Measurements from ENCODE around the gene SH3BGR. TPM values are rescaled to one million over a fixed set of nuclear protein-coding genes. Genes with fewer than 3 reads are reported as not detected.

The SH3BGR gene
- total RNA-seq, 1 experiment from 2014 or later, result 2.9 TPM

GRCh38 chr21:39489380-39489924 lies 37.7 kb downstream of the SH3BGR start:
- Histone ChIP-seq H3K4me1 (ENCODE audit: insufficient read depth, low read length, poor library complexity, severe bottlenecking) (no peaks in the 10 kb centered on the region), H3K27me3 (replicated peaks; ENCODE audit: insufficient read depth, low read depth, low read length, poor library complexity) (no peaks in the 10 kb centered on the region), H3K9me3 (ENCODE audit: low read depth, low read length, poor library complexity, severe bottlenecking) (no peaks in the 10 kb centered on the region), H3K27ac (ENCODE audit: low read depth, low read length, poor library complexity, severe bottlenecking) (no peak overlapping the region), H3K36me3 (ENCODE audit: insufficient read depth, low read length, poor library complexity, severe bottlenecking) (no peaks in the 10 kb centered on the region), H3K4me3 (ENCODE audit: low read depth, low read length, poor library complexity, severe bottlenecking) (no peak overlapping the region)
- CTCF ChIA-PET, result no interaction called here
- intact Hi-C loops (cut with micrococcal nuclease; ENCODE audit: unreplicated experiment), result no loop called here
- BruUV-seq (replicated peaks), result no TSS peak
- DNase-seq (ENCODE audit: low spot score), result no peak
- POLR2A ChIA-PET (ENCODE audit: low non-redundant PET), result no interaction called here
- TF ChIP-seq CTCF (conservative IDR thresholded peaks at IDR 0.05; ENCODE audit: low read depth, low read length), result no peak
- TF ChIP-seq EZH2 (IDR thresholded peaks at IDR 0.05; ENCODE audit: borderline replicate concordance, low read depth, low read length, poor library complexity, severe bottlenecking), result no peak

GRCh38 chr21:39499156-39499555 lies 47.4 kb downstream of the SH3BGR start:
- no peaks in the 10 kb centered on the region for H3K4me1 ChIP-seq (ENCODE audit: insufficient read depth, low read length, poor library complexity, severe bottlenecking)
- BruUV-seq (replicated peaks), result no TSS peak
- H3K9me3 ChIP-seq (ENCODE audit: low read depth, low read length, poor library complexity, severe bottlenecking), result peaks cover 4% of the 10 kb centered on the region
- CTCF ChIA-PET, result no interaction called here
- H3K4me3 ChIP-seq (ENCODE audit: low read depth, low read length, poor library complexity, severe bottlenecking), result no peak overlapping the region
- intact Hi-C loops (cut with micrococcal nuclease; ENCODE audit: unreplicated experiment), result no loop called here
- no peak for TF ChIP-seq EZH2 (IDR thresholded peaks at IDR 0.05; ENCODE audit: borderline replicate concordance, low read depth, low read length, poor library complexity, severe bottlenecking)
- no peak for TF ChIP-seq CTCF (conservative IDR thresholded peaks at IDR 0.05; ENCODE audit: low read depth, low read length)
- H3K36me3 ChIP-seq (ENCODE audit: insufficient read depth, low read length, poor library complexity, severe bottlenecking), result no peaks in the 10 kb centered on the region
- POLR2A ChIA-PET (ENCODE audit: low non-redundant PET), result no interaction called here
- no peaks in the 10 kb centered on the region for H3K27me3 ChIP-seq (replicated peaks; ENCODE audit: insufficient read depth, low read depth, low read length, poor library complexity)
- no peak for DNase-seq (ENCODE audit: low spot score)
- no peak overlapping the region for H3K27ac ChIP-seq (ENCODE audit: low read depth, low read length, poor library complexity, severe bottlenecking)

GRCh38 chr21:39502631-39503030 lies 50.9 kb downstream of the SH3BGR start:
- POLR2A ChIA-PET (ENCODE audit: low non-redundant PET), result no interaction called here
- TF ChIP-seq EZH2 (IDR thresholded peaks at IDR 0.05; ENCODE audit: borderline replicate concordance, low read depth, low read length, poor library complexity, severe bottlenecking), result no peak
- no peak for TF ChIP-seq CTCF (conservative IDR thresholded peaks at IDR 0.05; ENCODE audit: low read depth, low read length)
- no peaks in the 10 kb centered on the region for H3K9me3 ChIP-seq (ENCODE audit: low read depth, low read length, poor library complexity, severe bottlenecking)
- CTCF ChIA-PET, result no interaction called here
- H3K27ac ChIP-seq (ENCODE audit: low read depth, low read length, poor library complexity, severe bottlenecking), result no peak overlapping the region
- no peak overlapping the region for H3K4me3 ChIP-seq (ENCODE audit: low read depth, low read length, poor library complexity, severe bottlenecking)
- H3K36me3 ChIP-seq (ENCODE audit: insufficient read depth, low read length, poor library complexity, severe bottlenecking), result no peaks in the 10 kb centered on the region
- intact Hi-C loops (cut with micrococcal nuclease; ENCODE audit: unreplicated experiment), result no loop called here
- no peaks in the 10 kb centered on the region for H3K27me3 ChIP-seq (replicated peaks; ENCODE audit: insufficient read depth, low read depth, low read length, poor library complexity)
- BruUV-seq (replicated peaks), result no TSS peak
- H3K4me1 ChIP-seq (ENCODE audit: insufficient read depth, low read length, poor library complexity, severe bottlenecking), result no peaks in the 10 kb centered on the region
- no peak for DNase-seq (ENCODE audit: low spot score)
